ENCODE measurements around the gene KDM3A. TPM values are rescaled to one million over a fixed set of nuclear protein-coding genes. Genes with fewer than 3 reads are reported as not detected.
"Not testable (repeated sequence)": the region's sequence is repeated elsewhere in the genome, so short reads cannot be mapped to it uniquely, and the experiment has no call there.

KDM3A gene
- total RNA-seq, 1 experiment from 2014 or later: 12.9 TPM

- no peak for DNase-seq (ENCODE audit: low read depth)
Measured at GRCh38 chr2:86480105-86480504, 38.9 kb downstream of the KDM3A start.

- DNase-seq (ENCODE audit: low read depth): no peak
Measured at GRCh38 chr2:86482034-86482433, 40.9 kb downstream of the KDM3A start.

GRCh38 chr2:86484385-86484784, 43.2 kb downstream of the KDM3A start:
- no peak for DNase-seq (ENCODE audit: low read depth)

- no peak for DNase-seq (ENCODE audit: low read depth)
Measured at GRCh38 chr2:86485103-86485502, 43.9 kb downstream of the KDM3A start.

GRCh38 chr2:86485802-86486201, 44.6 kb downstream of the KDM3A start:
- no peak for DNase-seq (ENCODE audit: low read depth)

- DNase-seq (ENCODE audit: low read depth): no peak
Measured at GRCh38 chr2:86487062-86487461, 45.9 kb downstream of the KDM3A start.

DNA sequence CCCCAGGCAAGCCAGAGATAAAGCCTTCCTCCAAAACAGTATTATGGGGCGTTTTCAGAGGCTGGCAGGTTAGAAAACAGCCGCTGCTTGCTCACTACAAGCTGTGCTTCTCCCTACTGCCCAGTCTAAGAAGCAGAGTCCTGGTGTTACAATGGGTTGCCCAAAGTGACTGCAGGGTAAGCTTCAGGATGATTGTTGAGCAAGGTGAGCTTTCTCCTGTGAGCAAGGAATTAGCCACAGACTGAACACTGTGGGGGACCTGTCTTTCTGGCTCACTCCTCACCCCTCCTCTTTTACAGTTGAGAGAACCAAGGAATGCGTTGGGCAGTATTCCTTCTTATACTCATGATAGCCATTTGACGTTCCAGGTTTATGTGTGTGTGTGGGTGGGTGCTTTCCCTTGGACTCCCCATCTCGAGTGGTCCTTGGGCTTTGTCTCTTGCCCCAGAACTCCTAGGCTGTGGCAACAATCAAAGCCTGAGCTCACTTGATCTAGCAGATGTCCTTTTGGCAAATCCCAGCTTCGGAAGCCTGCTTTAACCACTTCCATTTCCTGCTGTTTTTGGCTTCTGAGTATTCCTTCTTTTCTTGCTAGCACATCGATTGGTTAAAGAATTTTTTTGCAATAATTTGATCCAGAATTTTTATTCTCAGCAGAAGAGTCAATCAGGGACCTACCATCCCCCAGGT, 47.5 kb downstream of the KDM3A start:
- DNase-seq (ENCODE audit: low read depth): no peak

- DNase-seq (ENCODE audit: low read depth): no peak
Measured at GRCh38 chr2:86489542-86489941, 48.4 kb downstream of the KDM3A start.

- DNase-seq (ENCODE audit: low read depth): no peak
Measured at GRCh38 chr2:86490245-86490644, 49.1 kb downstream of the KDM3A start.

DNA sequence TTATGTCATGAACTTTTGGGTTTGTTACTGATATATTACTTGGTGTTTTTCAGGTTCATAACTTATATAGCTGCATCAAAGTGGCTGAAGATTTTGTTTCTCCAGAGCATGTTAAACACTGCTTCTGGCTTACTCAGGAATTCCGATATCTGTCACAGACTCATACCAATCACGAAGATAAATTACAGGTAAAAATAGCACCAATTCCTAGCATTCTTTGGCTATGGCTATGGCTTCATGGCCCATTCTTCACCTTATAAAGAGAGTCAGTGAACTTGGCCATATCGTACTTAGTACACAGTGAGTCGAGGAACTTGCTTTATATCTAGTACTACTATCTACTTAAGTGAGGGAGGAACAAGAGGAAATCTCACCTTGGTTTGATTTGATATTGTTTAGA, 49.9 kb downstream of the KDM3A start:
- no peak for DNase-seq (ENCODE audit: low read depth)

DNA sequence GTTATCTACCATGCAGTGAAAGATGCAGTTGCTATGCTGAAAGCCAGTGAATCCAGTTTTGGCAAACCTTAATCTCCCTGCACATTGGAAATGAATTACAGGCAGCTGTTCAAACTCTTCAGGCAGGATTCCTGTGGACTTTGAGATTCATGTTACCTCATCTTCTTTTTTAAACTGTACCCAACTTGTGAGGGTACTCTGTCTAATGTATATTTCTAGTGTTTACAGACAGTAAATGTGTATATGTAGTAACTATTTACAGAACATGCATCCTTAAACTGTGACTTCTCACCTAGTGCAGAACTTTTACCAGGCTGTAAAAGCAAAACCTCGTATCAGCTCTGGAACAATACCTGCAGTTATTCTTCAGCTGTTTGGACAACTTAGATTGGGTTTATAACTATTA, 50.9 kb downstream of the KDM3A start:
- DNase-seq (ENCODE audit: low read depth): no peak

GRCh38 chr2:86496391-86496790, 55.2 kb downstream of the KDM3A start:
- not testable (repeated sequence) for DNase-seq (ENCODE audit: low read depth)

DNA sequence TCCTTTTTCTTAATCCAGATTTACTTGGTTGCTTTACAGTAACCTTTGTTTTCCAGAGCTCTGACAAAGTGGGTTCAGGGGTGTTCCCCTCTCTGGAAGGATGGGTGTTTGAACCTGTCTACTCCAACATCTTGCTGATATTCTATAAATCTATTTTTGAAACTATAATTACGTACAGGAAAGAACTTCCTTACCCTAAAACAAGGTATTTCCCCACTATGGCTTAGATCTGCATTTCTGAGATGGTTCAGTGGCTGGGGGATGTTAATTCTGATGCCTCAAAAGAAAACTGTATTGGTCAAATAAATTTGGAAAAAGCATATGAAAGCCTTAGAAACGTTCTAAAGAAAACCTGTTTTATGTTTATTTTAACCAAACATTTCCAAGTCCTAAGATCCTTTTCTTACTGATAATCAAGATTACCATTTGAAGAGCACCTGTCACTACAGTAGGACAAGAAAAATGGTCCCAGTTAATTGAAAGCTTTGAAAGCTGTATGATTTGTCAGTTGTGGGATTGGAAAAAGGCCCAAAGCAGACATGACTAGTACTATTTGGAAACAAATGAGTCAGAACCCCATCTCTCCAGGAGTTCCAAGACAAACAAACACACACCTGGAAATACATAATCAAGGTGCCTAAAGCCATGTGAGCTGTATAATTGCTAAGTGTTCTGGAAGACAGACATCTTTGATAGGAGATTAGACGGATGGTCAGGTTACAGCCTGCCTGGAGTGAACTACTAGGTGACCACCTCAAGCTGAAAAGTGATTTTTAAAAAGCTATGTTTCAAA, 57.5 kb downstream of the KDM3A start:
- DNase-seq (ENCODE audit: low read depth): no peak

- no peak for DNase-seq (ENCODE audit: low read depth)
Measured at GRCh38 chr2:86499326-86499725, 58.2 kb downstream of the KDM3A start.

DNA sequence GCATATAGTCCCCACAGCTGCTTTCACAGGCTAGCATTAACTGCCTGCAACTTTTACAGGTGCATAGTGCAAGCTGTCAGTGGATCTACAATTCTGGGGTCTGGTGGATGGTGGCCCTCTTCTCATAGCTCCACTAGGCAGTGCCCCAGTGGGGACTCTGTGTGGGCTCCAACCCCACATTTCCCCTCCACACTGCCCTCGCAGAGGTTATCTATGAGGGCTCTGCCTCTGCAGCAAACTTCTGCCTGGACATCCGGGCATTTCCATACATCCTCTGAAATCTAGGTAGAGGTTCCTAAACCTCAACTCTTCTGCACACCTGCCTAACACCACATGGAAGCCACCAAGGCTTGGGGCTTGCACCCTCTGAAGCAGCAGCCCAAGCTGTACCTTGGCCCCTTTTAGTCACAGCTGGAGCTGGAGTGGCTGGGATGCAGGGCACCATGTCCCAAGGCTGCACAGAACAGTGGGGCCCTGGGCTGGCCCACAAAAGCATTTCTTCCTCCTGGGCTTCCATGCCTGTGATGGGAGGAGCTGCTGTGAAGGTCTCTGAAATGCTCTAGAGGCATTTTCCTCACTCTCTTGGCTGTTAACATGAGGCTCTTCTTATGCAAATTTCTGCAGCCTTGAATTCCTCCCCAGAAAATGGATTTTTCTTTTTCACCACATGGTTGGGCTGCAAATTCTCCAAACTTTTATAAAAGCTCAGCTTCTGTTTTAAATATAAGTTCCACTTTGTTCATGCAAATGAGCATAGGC, 59.3 kb downstream of the KDM3A start:
- DNase-seq (ENCODE audit: low read depth): no peak

DNA sequence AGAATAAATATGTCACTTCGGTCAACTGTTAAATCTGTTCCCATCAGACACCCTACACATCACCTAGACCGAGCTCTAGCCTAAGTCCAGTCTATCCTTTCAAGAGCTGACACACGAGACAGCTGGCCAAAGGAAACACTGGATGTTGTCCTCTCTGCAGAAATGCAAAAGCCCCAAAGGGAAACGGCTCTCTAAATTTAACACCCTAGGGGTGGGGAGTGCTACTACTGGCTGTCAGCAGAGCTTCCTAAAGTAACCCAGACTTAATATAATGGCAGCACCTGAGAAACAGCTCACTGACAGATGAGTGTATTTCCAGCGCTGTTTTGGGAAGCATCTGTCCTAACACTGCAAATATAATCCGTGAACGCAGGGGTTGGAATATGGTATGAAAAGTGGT, 66.4 kb downstream of the KDM3A start:
- no peak for DNase-seq (ENCODE audit: low read depth)

DNA sequence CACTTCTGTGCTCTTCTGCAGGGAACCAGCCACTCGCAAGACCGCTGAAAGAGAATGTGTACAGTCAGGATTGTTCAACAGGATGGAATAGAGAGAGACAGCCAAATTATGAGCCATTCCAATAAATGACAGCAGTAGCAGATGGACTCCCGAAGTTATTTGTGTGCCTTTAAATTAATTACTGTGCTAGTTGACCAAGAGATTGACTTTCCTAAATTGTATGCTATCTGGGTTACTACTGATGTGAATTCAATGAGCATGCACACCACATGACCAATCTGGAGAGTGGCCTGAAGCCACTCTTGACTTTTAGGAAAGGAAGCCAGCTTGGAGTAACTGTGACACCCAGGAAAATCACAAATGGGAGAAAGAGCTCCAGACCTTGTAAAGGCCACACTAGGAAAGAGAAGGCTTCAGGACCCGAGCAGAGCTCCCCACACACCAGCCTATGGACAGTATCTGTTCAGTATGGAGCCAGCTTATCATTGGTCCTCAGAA, 69.3 kb downstream of the KDM3A start:
- DNase-seq (ENCODE audit: low read depth): no peak

GRCh38 chr2:86512034-86512433, 70.9 kb downstream of the KDM3A start:
- DNase-seq (ENCODE audit: low read depth): no peak

DNA sequence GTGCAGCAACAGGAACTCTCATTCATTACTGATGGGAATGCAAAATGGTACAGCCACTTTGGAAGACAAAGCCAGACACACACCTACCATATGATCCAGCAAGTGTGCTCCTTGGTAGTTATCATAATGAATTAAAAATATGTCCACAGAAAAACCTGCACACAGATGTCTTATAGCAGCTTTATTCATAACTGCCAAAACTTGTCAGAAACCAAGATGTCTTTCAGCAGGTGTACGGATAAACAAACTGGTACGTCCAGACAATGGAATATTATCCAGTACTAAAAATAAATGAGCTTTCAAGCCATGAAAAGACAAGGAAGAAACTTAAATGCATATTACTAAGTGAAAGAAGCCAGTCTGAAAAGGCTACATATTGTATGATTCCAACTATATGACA, 71.7 kb downstream of the KDM3A start:
- DNase-seq (ENCODE audit: low read depth): no peak

- no peak for DNase-seq (ENCODE audit: low read depth)
Measured at GRCh38 chr2:86513948-86514660, 72.9 kb downstream of the KDM3A start.

- DNase-seq (ENCODE audit: low read depth): no peak
Measured at GRCh38 chr2:86518481-86518880, 77.3 kb downstream of the KDM3A start.

- DNase-seq (ENCODE audit: low read depth): no peak
Measured at GRCh38 chr2:86519349-86519748, 78.2 kb downstream of the KDM3A start.

All from Daoy (cell line).